Measurements from ENCODE around the gene LOX.

- TF ChIP-seq, protein P1, sequence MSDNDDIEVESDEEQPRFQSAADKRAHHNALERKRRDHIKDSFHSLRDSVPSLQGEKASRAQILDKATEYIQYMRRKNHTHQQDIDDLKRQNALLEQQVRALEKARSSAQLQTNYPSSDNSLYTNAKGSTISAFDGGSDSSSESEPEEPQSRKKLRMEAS (IDR thresholded peaks at IDR 0.05), result no peak
- TF ChIP-seq CEBPB (IDR thresholded peaks at IDR 0.05), result no peak
Observed at GRCh38 chr5:122093415-122094180, 15.5 kb upstream of the LOX start.
